ENCODE measurements around the gene PDE6D.

The PDE6D gene

DNA sequence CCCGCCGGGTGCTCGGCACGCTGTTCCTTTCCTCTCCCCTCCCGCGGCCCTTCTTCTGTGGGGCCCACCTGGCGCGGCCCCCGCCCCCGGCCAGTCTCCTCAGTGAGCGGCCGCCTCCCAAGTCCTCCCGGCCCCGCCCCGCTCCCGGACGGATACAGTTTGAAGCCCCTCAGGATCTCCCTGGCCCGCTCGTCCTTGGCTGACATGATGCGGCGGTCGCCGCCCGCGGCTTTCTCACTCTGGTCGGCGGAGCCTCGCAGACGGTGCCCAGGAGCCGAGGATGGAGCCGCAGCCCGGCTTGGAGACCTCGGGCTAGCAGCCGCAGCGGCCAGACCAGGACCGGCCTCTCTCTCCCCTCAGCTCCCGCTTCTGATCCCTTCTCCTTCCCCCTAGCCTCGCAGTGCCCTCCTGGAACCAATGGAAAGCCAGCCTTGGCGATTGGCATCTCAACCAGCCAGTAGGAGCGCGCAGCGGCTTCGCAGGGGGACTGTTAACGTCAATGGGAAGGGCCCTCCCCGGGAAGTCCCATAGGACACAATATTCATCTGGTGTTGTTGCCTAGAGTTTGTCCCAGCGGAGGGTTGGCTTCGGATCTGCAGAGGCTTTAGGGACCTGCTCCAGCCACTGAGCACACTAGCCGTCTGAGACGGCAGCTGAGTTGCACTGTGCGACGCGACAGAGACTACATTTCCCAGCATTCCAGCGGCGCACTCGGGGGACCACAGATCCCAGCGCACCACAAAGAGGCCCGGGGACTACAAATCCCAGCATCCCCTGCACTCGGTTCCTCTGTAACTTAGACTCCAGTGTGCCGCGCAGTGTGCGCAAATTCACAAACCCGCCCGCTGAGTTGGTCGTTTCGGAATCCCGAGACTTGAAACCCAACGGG, at the start of gene PDE6D:
Gene PDE6D (minus strand): TSS at position 374 of the 889 bp plus-strand sequence. CDS start 168 bp downstream, at position 206.
- peak; percentile 90 for DNase-seq

DNA sequence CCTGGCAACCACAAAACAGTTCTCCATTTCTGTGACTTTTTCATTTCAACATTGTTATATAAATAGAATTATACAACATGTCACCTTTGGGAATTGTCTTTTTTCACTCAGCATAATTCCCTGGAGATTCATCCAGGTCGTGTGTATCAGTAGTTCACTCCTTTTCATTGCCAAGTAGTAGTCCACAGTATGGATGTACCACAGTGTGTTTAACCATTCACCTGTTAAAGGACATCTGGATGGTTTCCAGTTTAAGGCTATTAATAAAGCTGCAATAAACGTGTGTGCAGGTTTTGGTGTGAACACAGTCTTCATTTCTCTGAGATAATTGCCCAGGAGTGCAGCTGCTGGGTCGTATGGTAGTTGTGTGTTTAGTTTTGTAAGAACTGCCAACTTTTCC, 40.8 kb upstream of the PDE6D start:
- DNase-seq: no peak

DNA sequence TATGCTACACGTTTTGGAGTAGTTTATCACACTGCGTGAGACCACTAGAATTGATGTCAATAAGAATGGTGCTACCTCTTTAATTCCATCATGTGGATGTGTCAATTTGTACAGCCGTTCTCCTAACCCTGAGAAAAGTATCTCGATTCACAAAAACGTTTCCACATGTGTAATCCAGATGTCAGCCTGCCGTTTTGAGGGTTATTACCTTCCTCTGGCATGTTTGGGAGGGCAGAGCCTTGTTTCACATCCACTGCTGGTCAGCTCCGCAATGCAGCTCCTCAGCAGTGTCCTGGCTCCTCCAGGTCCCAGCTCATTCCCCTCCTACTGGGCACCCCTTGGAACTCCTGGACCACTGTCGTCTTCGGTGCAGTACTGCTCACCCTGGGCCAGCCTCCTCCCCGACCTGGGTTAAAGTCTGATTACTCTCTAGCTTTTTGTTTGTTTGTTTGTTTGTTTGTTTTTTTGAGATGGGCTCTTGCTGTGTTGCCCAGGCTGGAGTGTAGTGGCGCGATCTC, 39.8 kb upstream of the PDE6D start:
- DNase-seq: no peak

DNA sequence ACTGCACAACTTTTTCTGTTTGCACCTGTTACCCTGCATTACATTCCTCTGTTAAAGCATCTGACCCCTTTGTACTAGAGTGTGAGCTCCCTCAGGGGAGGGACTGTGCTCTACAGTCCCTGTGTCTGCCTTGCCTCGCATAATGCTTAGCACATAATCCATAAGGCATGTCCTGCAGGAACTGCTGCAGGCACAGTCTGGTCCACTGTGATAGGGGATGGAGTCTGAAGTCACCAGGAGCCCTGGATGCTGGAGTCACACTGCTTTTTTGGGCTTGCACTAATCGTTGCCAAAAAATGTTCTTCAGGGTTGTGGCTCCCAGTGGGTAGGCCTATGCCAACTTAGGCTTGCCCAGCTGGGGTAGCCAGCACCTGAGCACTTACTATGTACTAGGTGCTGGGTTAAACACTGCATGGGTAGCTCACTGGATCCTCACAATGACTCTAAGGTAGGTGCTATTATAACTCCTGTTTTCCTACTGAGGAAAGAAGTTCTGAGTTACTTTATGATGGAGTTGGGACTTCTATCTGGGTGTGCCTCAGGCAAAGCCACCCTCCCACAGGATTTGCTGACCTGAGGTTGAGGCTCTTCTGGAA, 38.5 kb upstream of the PDE6D start:
- no peak for DNase-seq

DNA sequence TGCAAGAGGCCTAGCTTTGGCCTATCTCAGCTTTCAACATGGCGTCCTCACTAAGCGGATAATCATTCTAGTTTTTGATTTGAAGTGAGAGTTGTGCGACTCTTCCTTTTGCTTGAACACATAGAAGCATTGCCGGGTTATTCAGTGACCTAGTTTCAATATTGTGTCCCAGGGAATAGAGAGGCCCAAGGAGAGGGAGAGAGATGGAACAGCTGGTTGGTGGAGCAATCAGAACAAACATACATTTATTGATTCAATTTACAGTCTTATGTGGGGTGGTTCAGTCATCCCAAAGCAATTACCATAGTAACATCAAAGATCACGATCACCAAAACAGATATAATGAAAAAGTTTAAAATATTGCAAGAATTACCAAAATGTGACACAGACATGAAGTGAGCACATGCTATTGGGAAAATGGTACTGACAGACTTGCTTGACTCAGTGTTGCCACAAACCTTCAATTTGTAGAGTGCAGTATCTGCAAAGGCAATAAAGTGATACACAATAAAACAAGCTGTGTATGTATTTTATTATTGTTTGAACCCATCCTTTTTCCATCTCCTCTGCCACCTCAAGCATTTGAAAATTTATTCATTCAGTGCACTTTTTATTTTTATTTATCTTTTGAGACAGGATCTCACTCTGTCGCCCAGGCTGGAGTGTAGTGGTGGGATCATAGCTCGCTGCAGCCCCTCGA, 35.4 kb upstream of the PDE6D start:
- DNase-seq: no peak

DNA sequence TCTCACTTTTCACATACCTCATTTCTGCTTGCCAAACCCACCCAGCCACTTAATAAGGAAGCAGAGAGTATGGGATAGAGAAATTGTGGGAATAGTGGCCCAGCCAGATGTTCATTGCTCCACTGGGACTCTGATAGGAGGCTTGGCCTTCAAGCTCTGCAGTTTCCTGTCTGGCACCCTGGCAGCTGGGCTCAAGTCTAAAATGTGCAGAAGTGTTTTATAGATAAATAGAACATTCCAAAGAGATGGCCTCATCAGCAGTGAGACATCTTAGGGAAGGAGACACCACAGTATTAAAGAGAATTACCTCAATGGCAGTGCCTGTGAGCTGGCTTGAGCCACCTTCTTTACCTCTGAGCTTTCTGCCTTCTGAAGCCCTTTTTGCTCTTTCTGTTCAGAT, 29.8 kb upstream of the PDE6D start:
- DNase-seq: peak; percentile 6

DNA sequence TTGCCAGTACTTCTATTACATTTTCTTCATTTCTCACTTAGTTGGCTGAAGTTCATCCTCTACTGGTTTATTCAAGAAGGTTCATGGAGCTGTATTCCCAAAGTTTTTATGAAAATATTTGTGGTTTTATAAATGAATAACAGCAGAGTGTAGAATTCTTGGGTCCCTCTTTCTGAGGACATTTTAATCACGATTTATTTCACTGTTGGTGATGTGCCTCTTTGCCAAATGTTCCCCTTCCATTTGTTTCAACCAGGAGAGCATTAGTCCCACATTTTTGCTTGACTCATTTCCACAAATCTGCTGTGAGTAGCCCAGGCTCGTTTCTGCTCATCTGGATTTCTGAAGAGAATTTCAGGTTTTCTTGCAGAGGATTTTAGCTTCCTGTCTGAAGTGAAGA, 25.9 kb upstream of the PDE6D start:
- no peak for DNase-seq

DNA sequence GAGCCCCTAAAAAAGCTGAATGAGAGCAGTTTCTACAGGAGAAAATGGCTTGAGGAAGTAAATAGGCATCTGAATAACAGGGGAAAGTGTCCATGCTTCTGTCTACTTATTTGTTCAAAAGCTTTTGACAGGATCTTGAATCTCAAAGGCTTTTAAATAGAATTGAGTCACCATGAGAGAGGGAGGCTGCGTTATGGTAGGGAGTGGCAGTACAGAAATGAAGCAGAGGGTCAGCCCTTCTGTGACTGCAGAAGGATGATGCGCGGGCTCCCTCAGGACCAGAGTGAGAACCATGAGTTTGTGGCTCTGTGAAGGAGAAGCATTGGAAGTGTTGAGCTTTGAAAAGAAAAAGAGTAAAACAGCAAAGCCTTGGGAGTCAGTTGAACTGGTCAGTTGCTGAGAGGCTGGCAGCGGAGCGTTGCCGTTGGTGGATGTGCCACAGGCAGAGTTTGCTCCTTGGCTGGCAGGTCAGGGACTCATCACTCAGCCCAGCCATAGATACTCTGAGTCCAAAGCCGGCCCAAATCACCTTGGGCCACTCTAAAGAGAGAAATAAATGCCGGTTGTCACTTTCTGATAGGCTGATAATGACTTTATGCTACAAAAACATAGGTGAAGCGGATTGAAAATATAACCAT, 22.5 kb upstream of the PDE6D start:
- DNase-seq: no peak

DNA sequence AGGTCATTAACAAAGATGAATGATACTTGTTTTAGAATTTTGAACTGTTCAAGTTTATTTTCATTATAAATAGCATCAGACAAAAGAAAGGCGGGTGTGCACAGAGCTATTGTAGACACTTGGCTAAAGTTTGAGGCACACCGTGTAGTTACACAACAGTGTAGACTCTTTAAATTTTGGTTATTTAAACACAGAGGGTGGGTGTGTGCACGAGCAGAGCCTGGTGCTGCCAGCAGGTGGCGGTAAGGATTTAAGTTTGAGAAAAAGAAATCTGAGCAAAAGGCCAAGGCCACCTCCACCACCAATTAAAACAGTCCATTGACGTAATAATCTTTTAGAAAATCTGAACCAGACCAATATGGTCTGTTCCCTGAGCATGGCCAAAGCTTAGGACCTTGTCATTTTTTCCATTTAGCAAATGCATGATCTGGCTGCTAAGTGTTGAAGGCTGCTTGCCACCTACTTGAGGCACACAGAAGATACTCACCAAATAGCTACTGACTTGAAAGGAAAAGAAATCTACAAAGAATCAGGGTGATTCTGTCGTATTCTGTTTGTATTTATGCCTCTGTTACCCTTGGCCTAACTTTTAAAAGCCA, 19.5 kb upstream of the PDE6D start:
- peak; percentile 16 for DNase-seq

DNA sequence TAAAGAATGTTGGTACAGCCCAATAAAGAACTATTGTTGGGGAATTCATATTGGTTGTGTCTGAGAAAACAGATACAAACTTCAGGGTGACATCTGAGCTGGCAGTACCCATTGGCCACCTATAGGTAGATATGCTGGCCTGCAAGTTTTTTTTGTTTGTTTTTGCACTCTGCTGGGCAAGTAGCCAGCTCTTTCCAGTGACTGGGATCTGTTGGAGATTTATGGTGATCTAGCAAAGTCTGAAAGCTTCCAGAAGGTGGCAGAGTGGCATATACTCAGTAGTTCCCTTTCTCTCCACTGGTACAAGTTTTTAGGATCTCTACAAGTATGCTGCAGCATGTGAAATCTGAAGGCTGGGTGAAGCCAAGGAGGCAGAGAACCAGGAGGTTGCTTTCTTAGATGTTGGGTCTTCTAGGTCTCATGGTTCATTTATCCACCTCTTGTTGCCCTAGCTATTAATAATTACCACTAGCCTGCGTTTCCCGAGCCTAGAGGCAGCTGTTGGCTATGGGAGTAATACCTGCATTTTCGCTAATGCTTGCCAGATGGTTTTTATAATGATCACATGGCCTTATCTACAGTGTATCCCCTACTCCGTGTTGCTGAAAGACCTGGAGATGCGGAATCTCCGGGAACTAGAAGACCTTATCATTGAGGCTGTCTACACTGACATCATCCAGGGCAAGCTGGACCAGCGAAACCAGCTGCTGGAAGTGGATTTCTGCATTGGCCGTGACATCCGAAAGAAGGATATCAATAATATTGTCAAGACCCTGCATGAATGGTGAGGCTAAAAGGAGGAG, 14.6 kb upstream of the PDE6D start:
- DNase-seq: peak; percentile 14

DNA sequence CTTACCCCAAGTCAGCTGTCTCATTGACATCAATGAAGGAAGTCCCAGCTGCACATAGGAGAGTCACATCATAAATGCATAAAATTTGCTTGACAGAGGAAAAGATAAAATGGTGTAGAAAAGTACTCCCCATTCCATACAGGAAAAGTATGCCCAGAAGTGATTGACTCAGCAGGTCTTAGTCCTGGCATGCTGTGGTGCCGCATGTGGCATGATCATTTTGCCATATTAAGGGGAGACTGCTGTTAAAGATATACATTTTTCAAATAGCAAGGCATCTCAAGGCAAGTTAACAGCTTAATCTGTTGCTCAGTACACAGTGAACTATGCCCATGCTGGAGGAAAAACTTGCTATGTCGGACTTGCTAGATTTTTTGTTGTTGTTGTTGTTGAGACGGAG, 13.3 kb upstream of the PDE6D start:
- no peak for DNase-seq

DNA sequence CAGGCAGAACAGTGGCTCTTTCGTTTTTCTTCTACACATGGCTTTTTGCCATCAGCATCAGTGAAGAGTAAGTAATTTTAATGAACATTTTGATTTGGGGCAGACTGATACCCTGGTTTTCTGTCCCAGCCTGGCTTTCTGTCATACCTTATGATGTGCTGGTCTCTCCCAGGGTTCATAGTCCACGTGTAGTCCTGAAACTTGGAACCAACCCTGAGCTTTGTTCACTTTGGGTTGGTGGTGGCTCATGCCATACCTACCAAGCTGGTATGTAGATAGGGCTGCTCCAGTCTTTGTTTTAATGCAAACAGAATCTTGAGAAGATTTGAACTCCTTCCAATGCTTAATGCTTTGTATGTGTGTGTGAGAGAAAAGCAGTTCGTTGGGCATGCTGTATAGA, 10.0 kb upstream of the PDE6D start:
- no peak for DNase-seq

DNA sequence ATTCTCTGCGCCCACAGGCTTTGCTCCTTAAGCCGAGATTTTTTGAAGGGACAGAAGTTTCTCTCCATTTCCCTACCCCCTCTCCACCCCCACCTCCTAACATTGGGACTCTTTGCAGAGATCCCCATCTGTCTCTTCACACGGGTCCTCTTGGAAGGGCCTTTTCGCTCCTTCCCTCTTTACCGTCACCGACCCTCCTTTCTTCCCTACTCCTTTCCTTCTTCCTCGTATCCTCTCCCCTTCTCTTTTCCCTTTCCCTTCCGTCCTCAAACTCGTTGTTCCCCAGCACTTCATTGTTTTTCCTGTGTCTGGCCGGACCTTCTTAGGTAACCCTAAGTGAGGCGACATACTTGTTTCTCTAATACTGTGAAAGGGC, 5.8 kb upstream of the PDE6D start:
- DNase-seq: no peak

DNA sequence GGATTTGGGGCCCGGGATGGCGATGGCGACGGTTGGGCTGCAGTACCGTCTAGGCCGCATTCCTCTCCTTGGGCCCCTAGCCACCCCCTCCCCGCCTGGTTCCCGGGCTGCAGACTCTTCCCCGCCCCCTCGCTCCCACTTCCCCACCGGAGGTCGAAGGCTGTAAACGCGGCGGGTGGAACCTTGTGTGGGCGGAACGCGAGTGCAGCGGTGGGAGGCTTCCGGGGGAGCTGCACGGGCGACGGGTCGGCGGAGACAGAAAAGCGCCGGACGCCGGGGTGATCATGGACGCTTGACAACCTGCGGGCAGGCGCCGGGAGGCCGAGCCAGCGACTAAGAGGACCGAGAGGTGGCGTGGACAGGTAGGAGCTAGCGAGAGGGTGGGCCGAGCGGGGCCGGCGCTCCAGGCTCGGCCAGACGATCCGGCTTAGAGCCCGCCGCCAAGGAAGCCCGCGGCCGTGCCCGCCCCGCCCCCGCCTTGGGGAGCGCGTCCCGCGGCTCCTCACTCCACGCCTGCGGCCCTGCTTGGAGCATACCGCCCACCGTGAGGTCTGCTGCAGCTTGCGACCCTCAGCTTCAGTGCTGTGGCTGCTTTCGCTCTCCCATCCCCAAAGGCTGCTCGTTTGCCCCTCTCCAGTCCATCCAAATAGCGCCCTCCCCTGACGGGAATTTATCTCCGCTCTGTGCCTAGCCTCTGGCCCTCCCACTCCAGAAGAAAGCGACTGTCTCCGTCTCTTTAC, 5.3 kb upstream of the PDE6D start, which contains the start of gene COPS7B:
Gene COPS7B (plus strand): TSS at position 269 of the 740 bp plus-strand sequence. CDS start 2,126 bp downstream, outside the sequence.
- peak; percentile 69 for DNase-seq

DNA sequence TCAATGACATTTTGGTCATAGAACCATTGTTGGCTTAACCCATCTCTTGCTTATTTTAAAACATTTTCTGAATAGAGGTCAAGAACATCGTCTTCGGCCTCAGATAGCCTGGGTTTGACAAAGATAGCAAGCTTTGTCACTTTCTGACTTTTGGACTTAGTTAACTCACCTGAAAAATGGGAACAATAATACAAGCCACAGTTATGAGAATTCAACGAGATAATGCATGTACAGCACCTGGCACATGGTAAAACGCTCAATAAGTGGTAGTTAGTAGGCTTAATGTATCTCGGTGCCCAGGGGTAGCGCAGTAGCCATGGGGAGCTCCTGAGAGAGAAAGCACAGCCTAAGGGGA, 4.7 kb upstream of the PDE6D start:
- no peak for DNase-seq

DNA sequence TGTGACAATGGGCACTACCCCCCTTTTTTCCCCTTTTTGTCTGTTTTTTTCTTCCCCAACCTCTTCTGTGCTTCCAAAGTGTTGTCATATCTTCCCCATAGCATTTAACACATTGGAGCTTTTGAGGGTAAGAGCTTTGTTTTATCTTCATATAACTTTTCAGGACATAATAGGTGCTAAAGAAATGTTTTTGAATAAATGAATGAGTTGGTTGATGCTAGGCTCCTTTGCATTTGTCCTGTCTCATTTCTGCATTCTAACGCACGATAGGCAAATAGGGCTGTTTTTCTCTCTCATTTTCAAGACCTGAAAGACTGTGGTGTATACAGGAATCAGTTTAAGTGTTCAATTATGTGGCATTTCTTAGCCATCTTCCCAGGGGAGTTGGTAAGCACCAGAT, 4.3 kb upstream of the PDE6D start:
- DNase-seq: no peak

DNA sequence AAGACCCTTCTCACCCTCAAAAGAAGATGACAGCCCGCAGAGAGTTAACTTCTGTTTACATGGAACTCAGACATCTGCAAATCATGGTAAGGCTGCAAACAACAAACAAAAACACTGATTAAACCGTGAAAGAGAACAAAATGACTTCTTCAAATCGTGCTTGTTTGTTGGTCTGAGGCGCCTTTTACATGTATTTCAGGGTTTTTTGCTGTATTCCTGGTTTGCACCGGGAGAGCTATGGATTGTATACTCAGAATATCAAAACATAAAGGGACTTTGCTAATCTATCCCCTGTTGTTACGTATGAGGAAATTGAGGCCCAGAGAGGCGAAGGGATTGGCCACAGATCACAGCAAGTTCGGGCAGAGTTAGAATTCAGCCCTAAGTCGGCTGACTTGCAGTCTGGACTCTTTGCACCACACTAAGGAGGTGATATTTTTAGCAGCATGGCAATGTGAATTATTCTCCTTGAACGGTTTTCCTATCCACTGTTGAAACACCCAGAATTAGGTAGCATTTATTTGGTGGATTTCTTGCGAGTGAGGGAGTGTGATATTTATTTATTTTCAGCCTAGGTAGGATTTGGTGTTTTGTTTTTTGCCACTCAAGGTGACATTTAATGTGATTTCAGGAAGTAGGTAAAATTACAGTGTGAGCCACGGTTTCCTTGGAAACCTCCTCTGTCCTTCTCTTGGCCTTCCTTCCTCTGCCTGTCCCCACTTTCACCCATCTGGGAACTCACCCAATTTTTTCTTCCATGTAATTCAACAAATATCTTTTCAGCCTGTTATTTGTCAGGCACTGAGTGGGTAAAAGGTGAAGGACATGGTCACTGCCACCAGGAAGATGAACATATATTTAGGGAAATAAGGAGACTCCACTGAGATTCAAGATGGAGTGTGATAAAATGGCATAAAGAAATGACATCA, 980 bp upstream of the PDE6D start:
- peak; percentile 14 for DNase-seq

DNA sequence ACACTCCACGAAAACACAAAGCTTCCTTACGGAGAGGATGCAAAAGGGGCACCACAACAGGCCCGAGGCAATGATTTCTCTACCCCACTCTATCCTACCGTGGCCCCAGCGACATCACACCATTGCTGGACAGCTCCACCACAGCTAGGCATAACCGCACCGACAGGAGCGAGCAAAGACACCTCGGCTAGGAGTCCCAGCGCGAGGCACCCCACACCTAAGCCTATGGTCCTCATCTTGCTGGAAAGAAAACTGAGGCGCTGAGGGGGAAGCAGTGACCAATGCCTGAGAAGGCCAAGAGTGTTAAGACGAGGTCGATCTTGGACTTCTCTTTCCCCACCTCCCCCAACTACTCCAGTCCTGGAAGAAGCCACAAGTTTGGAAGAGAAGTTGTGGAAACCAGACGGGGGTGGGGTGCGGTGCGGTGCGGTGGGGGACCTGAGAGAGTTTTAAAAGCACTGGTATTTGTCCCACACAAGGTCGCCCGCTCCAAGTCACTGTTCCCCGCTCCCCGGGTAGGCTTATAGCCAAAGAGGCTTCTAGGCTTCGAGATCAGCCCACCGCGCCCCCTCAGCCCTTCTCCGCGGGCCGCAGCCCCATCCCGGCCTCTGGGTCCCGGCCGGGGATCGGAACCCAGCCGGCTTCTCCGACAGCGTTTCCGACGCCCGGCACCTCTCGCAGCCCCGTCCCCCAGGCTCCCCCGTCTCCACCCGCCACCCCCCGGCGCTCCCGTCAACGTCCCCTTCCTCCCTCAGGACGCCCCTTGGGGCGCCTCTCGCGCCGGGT, 766 bp downstream of the PDE6D start:
- peak; percentile 11 for DNase-seq

Measured in amniotic stem cell (primary cell).